Smooth muscle cell (in vitro differentiated cells): ENCODE results near the gene CFAP161. TPM values are rescaled to one million over a fixed set of nuclear protein-coding genes. Genes with fewer than 3 reads are reported as not detected.

Source experiments
- DNase-seq: peaks from one replicate; lab custom pipeline; 2025; ENCODE audit not compliant: unreplicated experiment; lab: John Stamatoyannopoulos, UW
- H2AFZ ChIP-seq: fragments of 200-600 bp; sonication (generic); 2 replicates; pipeline ENCODE4 v1.6.0; 2016; ENCODE audit warnings: antibody characterized with exemption, low read depth, mild to moderate bottlenecking
- H3F3A ChIP-seq: fragments of 200-600 bp; sonication (generic); 2 replicates; pipeline ENCODE4 v1.6.0; 2017; ENCODE audit warnings: antibody characterized with exemption, low read depth
- H3K27ac ChIP-seq: fragments of 200-600 bp; sonication (generic); 2 replicates; pipeline ENCODE4 v1.5.1; 2016; ENCODE audit warnings: low read depth, mild to moderate bottlenecking
- H3K27me3 ChIP-seq: fragments of 200-600 bp; sonication (generic); 2 replicates; pipeline ENCODE4 v1.6.1; 2016; ENCODE audit warnings: low read depth, mild to moderate bottlenecking
- H3K36me3 ChIP-seq: fragments of 200-600 bp; sonication (generic); 2 replicates; pipeline ENCODE4 v1.5.1; 2016; ENCODE audit warnings: low read depth
- H3K4me1 ChIP-seq: fragments of 200-600 bp; sonication (generic); 2 replicates; pipeline ENCODE4 v1.5.1; 2016; ENCODE audit warnings: low read depth
- H3K4me2 ChIP-seq: fragments of 200-600 bp; sonication (generic); 2 replicates; pipeline ENCODE4 v1.6.0; 2016; ENCODE audit warnings: mild to moderate bottlenecking
- H3K4me3 ChIP-seq: fragments of 200-600 bp; sonication (generic); 2 replicates; pipeline ENCODE4 v1.5.1; 2016; ENCODE audit warnings: mild to moderate bottlenecking
- H3K79me2 ChIP-seq: fragments of 200-600 bp; sonication (generic); 2 replicates; pipeline ENCODE4 v1.6.0; 2016; ENCODE audit warnings: low read depth, mild to moderate bottlenecking
- H3K9ac ChIP-seq: fragments of 200-600 bp; sonication (generic); 2 replicates; pipeline ENCODE4 v1.6.0; 2016; ENCODE audit warnings: low read depth
- H3K9me3 ChIP-seq: fragments of 200-600 bp; sonication (generic); replicated peaks from 2 replicates; pipeline ENCODE4 v1.5.1; 2016; ENCODE audit warnings: low read depth
- H4K20me1 ChIP-seq: fragments of 200-600 bp; sonication (generic); 2 replicates; pipeline ENCODE4 v1.6.0; 2016; ENCODE audit warnings: low read depth
- CTCF ChIP-seq: fragments of 200-600 bp; sonication (generic); IDR thresholded peaks from 2 replicates; pipeline ENCODE4 v1.5.1; 2017; ENCODE audit warnings: borderline replicate concordance, mild to moderate bottlenecking, antibody characterized with exemption; ENCODE audit not compliant: insufficient read depth, poor library complexity, severe bottlenecking
- WGBS: methylation state at CpG from one replicate; pipeline ENCODE4 v1.1.7; 2016; ENCODE audit warnings: low lambda C conversion rate; 5-methylcytosine and 5-hydroxymethylcytosine counted together
- polyA plus RNA-seq: library from polyadenylated mRNA; unstranded; fragments of >200 nt; fragmentation: Nextera tagmentation; extraction: Ambion mirVana; gene quantifications from 2 replicates; pipeline ENCODE4 v1.2.1, GENCODE V29; 2016
- total RNA-seq: library from RNA; depleted of rRNA; stranded (reverse); fragments of >200 nt; gene quantifications from 2 replicates; pipeline ENCODE4 v1.2.3, GENCODE V29; 2014

The CFAP161 gene
- total and polyA plus RNA-seq, 2 experiments from 2014 or later: 0.94 TPM; not detected in 1

GRCh38 chr15:81087066-81087465 lies 47.0 kb upstream of the CFAP161 start:
- Histone ChIP-seq H3K4me1 (peaks cover 3% of the 10 kb centered on the region), H3K4me2 (no peak overlapping the region)

GRCh38 chr15:81087694-81088093 lies 46.4 kb upstream of the CFAP161 start:
- TF ChIP-seq CTCF: no peak
- H3K4me2 ChIP-seq: no peak overlapping the region
- WGBS: 64% methylated on average over 1 of the region's 1 CpG
- no peak overlapping the region for H3K9ac ChIP-seq
- H3K36me3 ChIP-seq: no peaks in the 10 kb centered on the region
- no peak overlapping the region for H3K27ac ChIP-seq
- H3K4me1 ChIP-seq: peaks cover 9% of the 10 kb centered on the region
- H2AFZ ChIP-seq: no peak overlapping the region
- peaks cover 8% of the 10 kb centered on the region for H3F3A ChIP-seq
- H4K20me1 ChIP-seq: no peaks in the 10 kb centered on the region
- H3K9me3 ChIP-seq: no peaks in the 10 kb centered on the region
- no peaks in the 10 kb centered on the region for H3K79me2 ChIP-seq
- H3K27me3 ChIP-seq: no peaks in the 10 kb centered on the region
- no peak overlapping the region for H3K4me3 ChIP-seq
- no peak for DNase-seq

More at GRCh38 chr15:81087066-81087465, 47.0 kb upstream of the CFAP161 start:
- H3K9ac ChIP-seq: no peak overlapping the region
- WGBS: 92% methylated on average over 5 of the region's 5 CpGs
- H3K36me3 ChIP-seq: no peaks in the 10 kb centered on the region
- H2AFZ ChIP-seq: no peak overlapping the region
- no peak for DNase-seq
- no peak overlapping the region for H3K27ac ChIP-seq
- H3K27me3 ChIP-seq: no peaks in the 10 kb centered on the region
- no peak overlapping the region for H3K4me3 ChIP-seq
- no peaks in the 10 kb centered on the region for H3K79me2 ChIP-seq
- TF ChIP-seq CTCF: no peak
- peaks cover 2% of the 10 kb centered on the region for H3F3A ChIP-seq
- H4K20me1 ChIP-seq: no peaks in the 10 kb centered on the region
- no peaks in the 10 kb centered on the region for H3K9me3 ChIP-seq

GRCh38 chr15:81088470-81089013 lies 45.5 kb upstream of the CFAP161 start:
- Histone ChIP-seq H3K4me3 (no peak overlapping the region), H3K4me1 (peaks cover 9% of the 10 kb centered on the region), H3K27ac (no peak overlapping the region), H3K9ac (no peak overlapping the region), H3K79me2 (no peaks in the 10 kb centered on the region), H2AFZ (no peak overlapping the region), H3K36me3 (no peaks in the 10 kb centered on the region), H3K4me2 (no peak overlapping the region), H3F3A (peaks cover 8% of the 10 kb centered on the region), H3K27me3 (no peaks in the 10 kb centered on the region), H4K20me1 (no peaks in the 10 kb centered on the region), H3K9me3 (no peaks in the 10 kb centered on the region)
- WGBS: 77% methylated on average over 5 of the region's 5 CpGs
- DNase-seq: no peak
- TF ChIP-seq CTCF: no peak
